Endothelial cell of umbilical vein (primary cell): Measurements from ENCODE around the gene MYOZ3. TPM values are rescaled to one million over a fixed set of nuclear protein-coding genes. Genes with fewer than 3 reads are reported as not detected.

Experiments used
- BruUV-seq: library from RNA; stranded (reverse); fragments of 400-500 nt; replicated peaks from 2 replicates; lab custom pipeline; 2021; lab: Mats Ljungman, UMichigan
- CTCF ChIA-PET: fragments of 300-600, 350-600 bp; sonication (Branson Sonifier 250); formaldehyde crosslinking; loops from one replicate; lab custom pipeline; 2021; ENCODE audit warnings: antibody characterized with exemption, inconsistent platforms; lab: Charles Lee
- POLR2A ChIA-PET: fragments of 300-600, 350-600 bp; sonication (Branson Sonifier 250); formaldehyde crosslinking; loops from one replicate; lab custom pipeline; 2021; ENCODE audit warnings: antibody characterized with exemption, inconsistent platforms; lab: Charles Lee
- DNase-seq: peaks from one replicate; pipeline ENCODE4 v3.0.0-alpha.2; 2011; ENCODE audit warnings: low read depth, low spot score
- FAIRE-seq: peaks from 2 replicates; lab custom pipeline; 2011; peaks lifted over from hg19 to GRCh38; lab: Jason Lieb, UNC
- H2AFZ ChIP-seq: 2 replicates; pipeline ENCODE4 v1.6.0; 2012; ENCODE audit warnings: low read depth, low read length, control low read depth, inconsistent platforms
- H3K27ac ChIP-seq: 2 replicates; pipeline ENCODE4 v1.5.1; 2011; ENCODE audit warnings: low read depth, mild to moderate bottlenecking, control low read depth, low read length, moderate library complexity; ENCODE audit not compliant: insufficient read depth
- H3K27me3 ChIP-seq, 2 experiments: 2 replicates each; pipeline versions ENCODE4 v1.6.0 to v1.6.1; 2011; ENCODE audit warnings: low read length in 2 of 2, mixed read lengths in 1 of 2; ENCODE audit not compliant: control insufficient read depth in 2 of 2, insufficient read depth in 2 of 2
- H3K36me3 ChIP-seq, 2 experiments: 2 replicates in 1 of 2; 3 replicates in 1 of 2; pipeline ENCODE4 v1.5.1; 2011; ENCODE audit warnings: low read length in 2 of 2, mild to moderate bottlenecking in 1 of 2, moderate library complexity in 1 of 2; ENCODE audit not compliant: control insufficient read depth in 2 of 2, insufficient read depth in 2 of 2; ENCODE audit errors: extremely low read depth in 1 of 2
- H3K4me1 ChIP-seq: 3 replicates; pipeline ENCODE4 v1.5.1; 2011; ENCODE audit warnings: mild to moderate bottlenecking, low read length; ENCODE audit not compliant: control insufficient read depth, insufficient read depth; ENCODE audit errors: extremely low read depth
- H3K4me2 ChIP-seq: 2 replicates; pipeline ENCODE4 v1.6.1; 2011; ENCODE audit warnings: low read length, control low read depth, mixed read lengths; ENCODE audit not compliant: insufficient read depth
- H3K4me3 ChIP-seq, 3 experiments: fragments of 200-600 bp in 1 of 3; sonication (generic), shearing (Covaris generic) in 1 of 3; replicated peaks in 1 of 3; 2 replicates each; pipeline ENCODE4 v1.5.1; 2011 to 2016; ENCODE audit warnings: control low read depth in 3 of 3, low read length in 3 of 3, mild to moderate bottlenecking in 2 of 3, inconsistent platforms in 1 of 3, low read depth in 1 of 3, moderate library complexity in 1 of 3; ENCODE audit not compliant: insufficient read depth in 1 of 3
- H3K79me2 ChIP-seq: 2 replicates; pipeline ENCODE4 v1.6.0; 2012; ENCODE audit warnings: low read length, inconsistent platforms; ENCODE audit not compliant: control insufficient read depth, insufficient read depth
- H3K9ac ChIP-seq: replicated peaks from 2 replicates; pipeline ENCODE3; 2011; ENCODE audit warnings: low read length, control low read depth; ENCODE audit not compliant: insufficient read depth; ENCODE audit errors: extremely low read depth
- H3K9me1 ChIP-seq: replicated peaks from 3 replicates; pipeline ENCODE4 v1.6.0; 2011; ENCODE audit warnings: mild to moderate bottlenecking, low read length; ENCODE audit not compliant: control insufficient read depth, insufficient read depth; ENCODE audit errors: extremely low read depth
- H3K9me3 ChIP-seq: replicated peaks from 2 replicates; pipeline ENCODE4 v1.5.1; 2012; ENCODE audit warnings: low read length, inconsistent platforms; ENCODE audit not compliant: control insufficient read depth, insufficient read depth
- H4K20me1 ChIP-seq: replicated peaks from 2 replicates; pipeline ENCODE3; 2011; ENCODE audit warnings: mild to moderate bottlenecking, low read length; ENCODE audit not compliant: control insufficient read depth, insufficient read depth; ENCODE audit errors: extremely low read depth
- EZH2 ChIP-seq: IDR thresholded peaks from 2 replicates; pipeline ENCODE4 v1.6.1; 2012; ENCODE audit warnings: borderline replicate concordance, low read depth, mild to moderate bottlenecking, moderate library complexity, low read length, inconsistent platforms; ENCODE audit not compliant: severe bottlenecking
- FOS ChIP-seq: IDR thresholded peaks from 2 replicates; pipeline ENCODE4 v1.6.1; 2011; ENCODE audit warnings: mild to moderate bottlenecking, low read length, moderate library complexity, borderline replicate concordance; ENCODE audit not compliant: insufficient read depth
- GATA2 ChIP-seq: IDR thresholded peaks from 2 replicates; pipeline ENCODE4 v1.7.0; 2011; ENCODE audit warnings: low read depth, mild to moderate bottlenecking, moderate library complexity, mixed read lengths, low read length; ENCODE audit not compliant: insufficient read length, insufficient read depth
- JUN ChIP-seq: IDR thresholded peaks from 2 replicates; pipeline ENCODE4 v1.6.1; 2011; ENCODE audit warnings: borderline replicate concordance, low read depth; ENCODE audit not compliant: insufficient read length, insufficient read depth
- MYC ChIP-seq: IDR thresholded peaks from one replicate; pipeline ENCODE4 v1.6.1; 2011; ENCODE audit warnings: mild to moderate bottlenecking, low read depth, low read length
- POLR2A ChIP-seq: IDR thresholded peaks from 2 replicates; pipeline ENCODE4 v1.6.1; 2012; ENCODE audit warnings: low read depth, mild to moderate bottlenecking, control low read depth, low read length
- POLR2AphosphoS5 ChIP-seq: IDR thresholded peaks from 2 replicates; pipeline ENCODE4 v1.6.1; 2012; ENCODE audit warnings: low read depth, mild to moderate bottlenecking, control low read depth, low read length, moderate library complexity; ENCODE audit not compliant: insufficient read depth
- dilution Hi-C: fragments of 300-500 bp; cut with MboI; formaldehyde crosslinking; loops from one replicate; pipeline ENCODE4 v1.15.0; 2019; ENCODE audit warnings: low sequenced_read_pairs; ENCODE audit not compliant: extremely low pct_ligation_motif_present
- intact Hi-C: fragments of 100-400 bp; cut with micrococcal nuclease; formaldehyde crosslinking; loops from one replicate; pipeline ENCODE4 v1.10.0; 2022
- polyA plus RNA-seq, 4 experiments: library from polyadenylated mRNA; depleted of rRNA in 3 of 4; stranded (reverse) in 3 of 4; unstranded in 1 of 4; fragments of >200 nt; gene quantifications; 2 replicates each; pipeline versions ENCODE4 v1.2.1 to v1.2.3, GENCODE V29; 2011 to 2012; ENCODE audit warnings: missing spikeins in 1 of 4
- total RNA-seq: library from RNA; stranded (reverse); gene quantifications from 2 replicates; pipeline ENCODE4 v1.2.3, GENCODE V29; 2021
- TF ChIP-seq, protein P1 (sequence below): IDR thresholded peaks from 2 replicates; pipeline ENCODE4 v1.6.1; 2011; ENCODE audit not compliant: insufficient read depth, insufficient read length
- TF ChIP-seq, protein P2 (sequence below), 2 donors: IDR thresholded peaks; 1 replicate in 1 of 2; 2 replicates in 1 of 2; pipeline ENCODE4 v1.5.1; 2011; ENCODE audit warnings: low read length in 2 of 2, mild to moderate bottlenecking in 2 of 2, moderate library complexity in 2 of 2, control low read depth in 1 of 2, inconsistent platforms in 1 of 2, low read depth in 1 of 2; ENCODE audit not compliant: insufficient read depth in 1 of 2; ENCODE audit errors: extremely low read depth in 1 of 2

MYOZ3 gene
- total and polyA plus RNA-seq, 2 donors (not counting 3 experiments of a cell fraction or from before 2014, with no cell fraction given): 0.43 to 1.1 TPM

DNA sequence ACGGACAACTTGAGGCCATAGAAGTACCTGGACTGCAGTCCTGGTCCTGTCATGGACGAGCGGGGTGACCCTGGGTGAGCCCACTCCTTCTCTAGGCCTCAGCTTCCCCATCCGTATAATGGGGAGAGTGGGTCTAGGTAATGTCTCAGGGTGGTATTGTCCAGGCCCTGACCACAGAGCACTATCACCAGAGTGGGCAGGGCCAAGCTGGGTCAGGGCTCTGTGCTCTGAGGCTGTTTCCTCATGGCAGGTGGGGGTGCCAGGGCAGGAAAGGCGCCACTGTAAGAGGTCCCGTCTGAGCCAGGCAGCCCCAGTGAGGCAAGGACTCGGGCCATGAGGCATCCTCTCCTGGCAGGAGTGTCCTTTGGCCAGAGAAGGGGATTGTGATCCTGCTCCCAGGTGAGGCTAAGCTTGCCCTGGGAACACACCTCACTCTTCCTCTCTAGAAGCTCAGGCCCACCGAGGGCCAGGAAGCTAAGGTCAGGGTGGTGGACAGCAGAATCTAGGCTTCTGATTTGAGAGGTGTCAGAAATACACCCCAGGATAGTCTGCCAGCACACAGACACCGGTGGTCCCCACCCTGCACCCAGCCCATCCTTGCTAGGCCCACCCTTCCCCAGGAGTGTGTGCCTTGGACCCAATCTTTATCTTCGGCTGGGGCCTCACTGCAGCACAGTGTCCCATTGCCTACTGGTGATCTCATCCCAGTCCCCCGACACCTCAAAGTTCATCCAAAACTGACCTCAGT lies 1.5 kb upstream of the MYOZ3 start:
- H3K4me3 ChIP-seq: no peak overlapping the region
- DNase-seq (no peak), FAIRE-seq (peak; percentile 24)
- H3K4me1 ChIP-seq: no peaks in the 10 kb centered on the region
- H3K9me1 ChIP-seq: no peaks in the 10 kb centered on the region
- H4K20me1 ChIP-seq: no peaks in the 10 kb centered on the region
- peaks cover 0 to 5% of the 10 kb centered on the region in 2 experiments for H3K36me3 ChIP-seq
- dilution Hi-C loops: no loop called here
- H3K4me2 ChIP-seq: no peak overlapping the region
- intact Hi-C loops: no loop called here
- TF ChIP-seq FOS (no peak), EZH2 (peak; percentile 52), JUN (no peak), POLR2A (no peak), POLR2AphosphoS5 (no peak)
- no peak overlapping the region for H2AFZ ChIP-seq
- H3K27me3 ChIP-seq: peaks cover 15 to 20% of the 10 kb centered on the region in 2 experiments
- H3K27ac ChIP-seq: no peak overlapping the region
- ChIA-PET CTCF (interaction anchor here (9.0 kb wide), 1 partner anchor 100 kb away, joined by 123 read pairs; no protein-coding TSS in a partner anchor), POLR2A (no interaction called here)
- H3K9ac ChIP-seq: no peak overlapping the region
- no peaks in the 10 kb centered on the region for H3K9me3 ChIP-seq
- no TSS peak for BruUV-seq
- H3K79me2 ChIP-seq: no peaks in the 10 kb centered on the region

DNA sequence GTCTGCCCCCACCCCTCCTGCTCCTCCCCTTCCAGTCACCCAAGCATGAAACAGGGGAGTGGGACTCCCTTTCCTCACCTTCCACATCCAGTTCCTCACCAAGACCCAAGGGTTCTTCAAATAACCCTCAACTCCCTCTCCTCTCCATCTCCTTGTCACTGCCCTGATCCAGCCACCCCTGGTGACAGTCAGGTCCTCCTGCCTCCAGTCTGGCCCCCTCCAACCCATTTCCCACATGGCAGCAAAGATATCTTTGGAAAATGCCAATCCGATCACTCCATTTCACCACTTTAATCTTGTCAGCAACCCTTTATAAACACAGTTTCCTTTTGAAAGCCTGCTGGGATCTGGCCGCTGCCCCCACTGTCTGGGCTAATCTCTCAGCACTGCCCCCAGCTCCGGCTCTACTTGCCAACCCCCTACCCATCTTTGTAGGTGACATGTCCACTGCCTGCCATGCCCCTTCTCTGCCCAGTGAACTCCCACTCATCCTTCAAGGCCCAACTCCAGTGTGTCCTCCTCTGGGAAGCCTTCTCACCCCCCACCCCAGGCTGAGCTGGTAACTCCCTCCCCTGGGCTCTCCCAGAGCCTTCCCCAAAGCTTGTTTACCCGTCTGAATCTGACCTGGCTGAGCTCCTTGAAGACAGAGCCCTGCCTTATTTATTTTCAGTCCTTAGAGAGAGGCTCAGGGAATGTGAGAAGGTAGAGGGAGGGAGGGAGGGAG lies 781 bp upstream of the MYOZ3 start:
- ChIA-PET CTCF (interaction anchor here (1.4 to 9.0 kb wide), 4 partner anchors 12 to 186 kb away, joined by 4 to 123 read pairs (median 6); partner anchors contain the start of gene IRGM), POLR2A (no interaction called here)
- Histone ChIP-seq H3K4me3 (no peak overlapping the region), H3K9me3 (no peaks in the 10 kb centered on the region), H3K9ac (no peak overlapping the region), H2AFZ (no peak overlapping the region), H3K9me1 (no peaks in the 10 kb centered on the region), H3K4me1 (no peaks in the 10 kb centered on the region), H3K27ac (no peak overlapping the region), H3K36me3 (peaks cover 0 to 5% of the 10 kb centered on the region in 2 experiments), H4K20me1 (no peaks in the 10 kb centered on the region), H3K4me2 (no peak overlapping the region), H3K27me3 (peaks cover 17 to 20% of the 10 kb centered on the region in 2 experiments), H3K79me2 (no peaks in the 10 kb centered on the region)
- intact Hi-C loops (no loop called here), dilution Hi-C loops (no loop called here)
- no TSS peak for BruUV-seq
- FAIRE-seq: no peak
- TF ChIP-seq POLR2A (no peak), POLR2AphosphoS5 (no peak), EZH2 (no peak), JUN (no peak), FOS (no peak), GATA2 (no peak), MYC (no peak)
- TF ChIP-seq, protein P1, sequence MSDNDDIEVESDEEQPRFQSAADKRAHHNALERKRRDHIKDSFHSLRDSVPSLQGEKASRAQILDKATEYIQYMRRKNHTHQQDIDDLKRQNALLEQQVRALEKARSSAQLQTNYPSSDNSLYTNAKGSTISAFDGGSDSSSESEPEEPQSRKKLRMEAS: no peak
- TF ChIP-seq, protein P2, sequence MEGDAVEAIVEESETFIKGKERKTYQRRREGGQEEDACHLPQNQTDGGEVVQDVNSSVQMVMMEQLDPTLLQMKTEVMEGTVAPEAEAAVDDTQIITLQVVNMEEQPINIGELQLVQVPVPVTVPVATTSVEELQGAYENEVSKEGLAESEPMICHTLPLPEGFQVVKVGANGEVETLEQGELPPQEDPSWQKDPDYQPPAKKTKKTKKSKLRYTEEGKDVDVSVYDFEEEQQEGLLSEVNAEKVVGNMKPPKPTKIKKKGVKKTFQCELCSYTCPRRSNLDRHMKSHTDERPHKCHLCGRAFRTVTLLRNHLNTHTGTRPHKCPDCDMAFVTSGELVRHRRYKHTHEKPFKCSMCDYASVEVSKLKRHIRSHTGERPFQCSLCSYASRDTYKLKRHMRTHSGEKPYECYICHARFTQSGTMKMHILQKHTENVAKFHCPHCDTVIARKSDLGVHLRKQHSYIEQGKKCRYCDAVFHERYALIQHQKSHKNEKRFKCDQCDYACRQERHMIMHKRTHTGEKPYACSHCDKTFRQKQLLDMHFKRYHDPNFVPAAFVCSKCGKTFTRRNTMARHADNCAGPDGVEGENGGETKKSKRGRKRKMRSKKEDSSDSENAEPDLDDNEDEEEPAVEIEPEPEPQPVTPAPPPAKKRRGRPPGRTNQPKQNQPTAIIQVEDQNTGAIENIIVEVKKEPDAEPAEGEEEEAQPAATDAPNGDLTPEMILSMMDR (IDR thresholded peaks at IDR 0.05; ENCODE audit: extremely low read depth in 1 of 2, insufficient read depth in 1 of 2, low read depth in 1 of 2, low read length in 2 of 2): no peak
- DNase-seq: no peak
